T-helper 9 cell (primary cell): ENCODE results near the gene LDLRAD4.

Source experiments
- DNase-seq: peaks from one replicate; pipeline ENCODE4 v3.0.0-alpha.2; 2020

LDLRAD4 gene

DNA sequence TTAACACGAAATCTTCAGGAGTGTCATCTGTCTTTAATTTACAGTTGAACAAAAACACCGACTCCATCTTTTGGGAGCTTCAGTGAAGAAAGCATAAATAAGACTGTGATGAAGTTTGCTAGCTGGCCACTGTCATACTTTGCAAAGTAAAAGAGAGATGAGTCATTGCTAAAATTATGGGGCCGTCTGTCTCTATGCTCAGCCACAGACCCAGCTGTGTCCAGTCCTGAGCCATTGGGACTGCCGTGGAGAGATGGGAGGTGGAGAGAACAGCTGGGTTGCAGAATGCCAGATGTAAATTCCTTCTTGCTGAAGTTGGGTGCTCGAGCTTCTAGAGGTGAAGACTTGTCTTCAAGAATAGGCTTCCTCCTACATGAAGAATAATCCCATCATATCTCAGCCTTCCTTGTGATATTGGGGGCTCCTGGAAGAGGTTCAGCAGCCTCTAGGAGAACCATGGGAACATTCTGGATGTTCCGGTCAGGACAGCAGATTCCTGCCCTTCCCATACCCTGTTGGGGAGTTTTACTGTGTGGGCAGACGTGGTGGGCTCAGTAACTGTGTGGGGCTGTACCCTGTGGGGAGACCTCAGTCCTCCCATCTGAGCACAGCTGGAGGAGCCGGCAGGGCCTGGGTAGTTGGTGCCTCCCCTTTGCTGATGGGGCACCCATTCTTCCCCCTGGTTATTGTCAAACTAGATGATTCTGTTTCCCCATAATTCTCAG, 71.1 kb downstream of the LDLRAD4 start:
- DNase-seq, result no peak

DNA sequence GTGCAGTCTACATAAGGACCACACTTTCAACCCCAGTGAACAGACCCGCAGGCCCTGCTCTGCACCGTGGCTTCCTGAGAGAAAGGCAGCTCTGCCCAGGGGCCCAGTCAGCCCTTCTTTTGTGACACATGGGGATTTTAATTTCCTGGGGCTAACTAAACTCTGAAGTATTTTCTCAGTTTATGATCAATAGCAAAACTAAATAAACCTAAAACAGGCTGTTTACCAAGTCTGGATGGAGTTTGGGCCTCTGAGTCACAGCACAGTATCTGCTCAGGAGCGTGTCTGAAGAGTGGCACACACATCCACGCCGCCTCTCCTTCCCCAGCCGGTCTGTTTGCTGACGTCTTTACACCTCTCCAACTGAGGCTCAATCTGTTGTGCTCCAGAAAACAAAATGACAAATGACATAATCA, 72.3 kb downstream of the LDLRAD4 start:
- peak; percentile 23 for DNase-seq

DNA sequence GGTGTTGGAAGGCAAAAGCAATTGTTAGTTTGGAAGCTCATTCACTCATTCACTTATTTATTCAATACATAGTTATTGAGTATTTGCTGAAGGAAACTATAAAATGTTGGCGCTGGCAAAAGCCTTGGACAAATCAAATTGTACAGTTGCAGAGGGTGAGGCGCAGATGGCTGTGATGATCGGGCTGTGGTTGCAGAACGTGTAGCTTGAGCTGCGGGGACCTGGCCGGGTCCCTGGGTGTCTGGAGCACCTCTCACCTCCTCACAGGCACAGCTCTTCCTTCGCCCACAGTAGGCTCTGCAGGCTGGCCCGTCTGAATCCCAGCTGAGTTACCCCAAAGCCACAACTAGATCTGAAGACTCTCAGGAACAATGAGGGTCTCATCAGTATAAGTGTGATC, 72.7 kb downstream of the LDLRAD4 start:
- no peak for DNase-seq

DNA sequence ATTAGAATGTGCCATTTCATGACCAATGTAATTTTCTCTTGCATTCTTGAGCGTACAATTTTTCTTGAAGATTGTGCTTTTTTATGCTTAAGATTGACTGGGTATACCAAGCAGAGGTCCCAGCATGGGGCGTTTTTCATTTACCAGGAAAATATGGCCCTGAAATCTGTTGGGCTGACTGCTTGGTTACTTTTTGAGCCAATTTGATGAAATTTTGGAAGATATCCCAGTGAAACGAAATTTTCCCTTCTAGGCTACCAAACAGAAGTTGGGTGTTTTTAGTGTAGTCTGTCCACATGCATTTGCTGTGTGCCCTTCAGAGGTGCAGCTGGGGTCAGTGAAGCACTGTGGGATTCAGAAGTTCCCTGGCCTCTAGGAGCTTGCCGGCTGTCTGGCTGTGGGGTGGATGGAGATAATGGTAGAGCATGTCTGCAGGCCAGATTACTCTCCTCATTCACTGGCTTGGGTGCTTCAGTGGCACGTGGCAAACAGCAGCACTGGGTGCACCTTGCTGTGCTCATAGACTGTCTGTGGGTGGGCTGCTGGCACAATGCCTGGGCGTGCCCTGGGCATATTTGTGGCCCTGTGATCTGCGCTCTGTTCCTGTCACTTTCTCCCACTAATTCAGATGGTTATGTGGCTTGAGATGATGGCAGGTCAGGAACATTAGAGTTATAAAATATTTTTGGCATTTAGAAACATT, 73.3 kb downstream of the LDLRAD4 start:
- no peak for DNase-seq

DNA sequence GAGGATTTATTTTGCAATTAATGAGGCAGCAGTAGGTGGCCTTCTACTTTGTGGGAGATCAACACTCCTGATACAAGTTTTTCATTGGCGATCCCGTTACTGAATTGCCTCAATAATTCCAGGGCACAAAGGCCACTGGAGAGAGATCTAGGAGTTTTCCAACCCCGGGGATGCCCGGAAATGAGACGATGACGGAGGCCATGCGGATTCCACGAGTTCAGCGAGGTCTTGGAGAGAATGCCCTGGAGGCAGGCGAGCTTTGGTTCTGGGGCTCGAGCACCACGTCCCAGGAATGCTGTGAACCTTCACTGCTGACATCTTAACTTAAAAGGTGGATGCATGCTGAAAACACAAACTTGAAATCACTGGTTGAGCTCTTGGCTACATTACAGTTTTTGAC, 74.2 kb downstream of the LDLRAD4 start:
- DNase-seq, result no peak

DNA sequence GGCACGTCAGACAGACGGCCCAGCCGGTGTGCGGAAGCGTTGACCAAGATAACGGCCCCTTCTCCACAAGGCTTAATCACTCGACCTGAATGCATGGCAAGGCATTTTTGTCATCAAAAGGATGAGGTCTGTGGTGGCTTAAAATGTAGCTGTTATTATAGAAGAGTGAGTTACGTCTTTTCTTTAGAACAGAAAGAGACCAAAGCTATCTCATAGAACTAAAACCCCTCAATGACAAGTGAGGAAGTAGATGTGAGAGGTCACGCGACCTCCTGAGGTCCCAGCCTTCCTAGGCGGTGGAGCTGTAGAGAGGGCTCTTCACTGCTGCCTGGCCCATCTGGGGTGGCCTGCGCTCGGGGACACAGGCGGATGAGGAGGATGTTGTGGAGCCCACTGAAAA, 75.7 kb downstream of the LDLRAD4 start:
- DNase-seq, result no peak

DNA sequence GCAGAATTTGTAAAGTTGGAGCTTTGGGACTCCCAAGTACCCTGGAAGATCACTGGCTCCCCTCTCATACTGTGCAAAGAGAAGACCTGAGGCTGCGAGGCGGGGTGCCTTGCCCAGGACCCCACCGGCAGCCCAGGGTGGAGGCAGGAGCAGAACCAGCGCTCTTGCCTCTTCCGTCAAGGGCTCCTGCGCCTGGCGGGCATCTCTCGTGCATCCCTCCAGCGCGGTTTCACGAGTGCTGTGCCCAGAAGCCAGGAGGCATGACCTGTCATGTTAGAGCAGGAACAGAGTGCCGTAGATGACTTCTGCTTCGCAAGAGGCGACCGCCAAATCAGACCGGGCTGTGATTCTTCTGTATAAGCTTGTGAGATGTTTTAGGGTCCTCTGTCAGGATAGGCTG, 77.3 kb downstream of the LDLRAD4 start:
- DNase-seq, result no peak

DNA sequence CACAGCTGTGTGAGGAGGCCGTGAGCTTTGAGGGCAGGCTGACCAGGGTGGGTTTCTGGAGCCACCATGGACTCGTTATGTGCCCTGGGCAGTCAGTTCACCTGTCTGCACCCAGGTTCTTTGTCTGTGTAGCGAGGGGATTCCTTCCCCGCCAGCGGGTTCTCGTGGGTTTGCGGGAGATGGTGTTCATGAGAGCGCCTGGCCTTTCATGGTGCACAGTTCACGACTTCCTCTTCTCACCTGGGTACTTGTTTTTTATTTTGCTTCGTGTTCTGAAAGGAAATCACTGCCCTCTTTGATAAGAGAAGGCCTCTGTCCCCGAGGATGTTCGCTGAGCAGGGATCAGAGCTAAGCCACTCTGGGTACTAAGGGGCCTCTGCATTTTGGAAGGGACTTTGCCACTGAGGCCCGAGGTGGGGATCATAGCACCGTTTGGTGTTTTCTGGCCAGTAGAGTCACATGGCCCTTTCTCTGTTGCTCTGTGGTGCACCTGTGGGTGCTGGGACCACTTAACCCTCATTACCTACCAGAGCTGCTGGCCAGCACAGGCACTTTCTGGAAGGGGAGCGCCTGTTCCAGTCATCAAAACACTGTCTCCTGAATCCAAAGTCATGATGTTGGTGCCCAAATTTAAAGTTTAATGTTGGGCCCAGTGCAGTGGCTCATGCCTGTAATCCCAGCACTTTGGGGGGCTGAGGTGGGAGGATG, 78.5 kb downstream of the LDLRAD4 start:
- DNase-seq, result no peak

DNA sequence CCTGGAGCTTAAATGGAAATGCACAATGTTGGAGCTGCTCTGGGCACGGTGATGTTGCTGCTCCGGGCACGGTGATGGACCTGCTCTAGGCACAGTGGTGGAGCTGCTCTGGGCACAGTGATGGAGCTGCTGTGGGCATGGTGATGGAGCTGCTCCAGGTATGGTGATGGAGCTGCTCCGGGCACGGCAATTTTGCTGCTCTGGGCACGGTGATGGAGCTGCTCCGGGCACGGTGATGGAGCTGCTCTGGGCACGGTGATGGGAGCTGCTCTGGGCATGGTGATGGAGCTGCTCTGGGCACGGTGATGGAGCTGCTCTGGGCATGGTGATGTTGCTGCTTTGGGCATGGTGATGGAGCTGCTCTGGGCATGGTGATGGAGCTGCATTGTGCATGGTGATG, 79.7 kb downstream of the LDLRAD4 start:
- no peak for DNase-seq

DNA sequence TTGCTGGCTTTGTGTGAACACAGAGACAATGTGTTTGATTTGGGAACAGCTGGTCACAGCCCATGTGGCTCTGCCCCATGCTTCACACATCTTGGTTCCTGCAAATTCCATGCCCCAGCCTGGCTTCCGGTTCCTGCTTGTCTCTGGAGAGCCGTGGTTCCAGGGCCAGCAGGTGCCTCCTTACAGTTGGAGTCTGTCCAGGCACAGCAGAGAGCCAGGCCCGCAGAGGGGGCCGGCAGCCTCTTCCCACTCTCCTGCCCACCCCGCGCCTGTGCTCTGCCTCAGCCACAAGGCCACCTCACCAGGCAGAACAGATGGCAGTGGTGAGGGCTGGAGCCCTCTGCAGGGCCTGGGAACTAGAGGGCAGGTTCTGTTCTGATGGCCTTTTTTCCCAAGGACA, 81.5 kb downstream of the LDLRAD4 start:
- no peak for DNase-seq

DNA sequence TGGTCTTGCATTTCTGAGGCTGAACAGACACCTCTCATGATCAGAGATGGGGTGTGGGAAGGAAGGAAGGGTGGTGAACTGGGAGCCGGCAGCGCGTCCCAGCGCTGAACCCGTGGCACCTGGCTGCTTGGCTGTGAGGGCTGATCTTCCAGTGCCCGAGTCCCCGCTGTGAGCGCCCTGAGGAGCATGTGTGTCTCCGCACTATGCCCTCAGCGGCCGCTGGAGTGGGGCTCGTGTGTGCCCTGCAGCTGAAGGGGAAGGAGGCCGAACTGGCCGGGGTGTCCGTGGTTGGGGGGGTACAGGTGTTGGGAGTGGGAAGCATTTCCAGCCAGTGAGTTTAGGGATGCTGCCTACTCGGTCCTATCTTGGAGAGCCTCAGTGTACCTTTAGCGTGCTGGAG, 82.2 kb downstream of the LDLRAD4 start:
- DNase-seq, result no peak

DNA sequence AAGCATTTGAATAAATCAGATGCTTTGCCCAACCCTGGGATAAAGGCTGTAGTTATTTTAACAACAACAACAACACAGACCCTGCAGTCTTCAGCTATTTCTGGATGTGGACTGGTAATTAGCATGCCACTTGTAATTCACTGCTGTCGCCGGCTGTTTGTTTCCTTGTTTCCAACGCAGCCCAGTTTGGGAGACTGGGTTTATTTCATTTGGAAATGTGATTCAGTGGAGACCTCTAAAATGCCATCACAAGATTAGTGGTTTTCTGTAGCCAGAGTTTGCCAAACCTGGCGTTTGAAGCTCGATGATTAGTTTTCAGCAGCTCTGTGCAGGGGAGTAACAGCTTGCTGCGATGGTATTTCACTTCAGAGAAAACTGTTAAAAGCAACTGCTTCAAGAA, 83.5 kb downstream of the LDLRAD4 start:
- no peak for DNase-seq

DNA sequence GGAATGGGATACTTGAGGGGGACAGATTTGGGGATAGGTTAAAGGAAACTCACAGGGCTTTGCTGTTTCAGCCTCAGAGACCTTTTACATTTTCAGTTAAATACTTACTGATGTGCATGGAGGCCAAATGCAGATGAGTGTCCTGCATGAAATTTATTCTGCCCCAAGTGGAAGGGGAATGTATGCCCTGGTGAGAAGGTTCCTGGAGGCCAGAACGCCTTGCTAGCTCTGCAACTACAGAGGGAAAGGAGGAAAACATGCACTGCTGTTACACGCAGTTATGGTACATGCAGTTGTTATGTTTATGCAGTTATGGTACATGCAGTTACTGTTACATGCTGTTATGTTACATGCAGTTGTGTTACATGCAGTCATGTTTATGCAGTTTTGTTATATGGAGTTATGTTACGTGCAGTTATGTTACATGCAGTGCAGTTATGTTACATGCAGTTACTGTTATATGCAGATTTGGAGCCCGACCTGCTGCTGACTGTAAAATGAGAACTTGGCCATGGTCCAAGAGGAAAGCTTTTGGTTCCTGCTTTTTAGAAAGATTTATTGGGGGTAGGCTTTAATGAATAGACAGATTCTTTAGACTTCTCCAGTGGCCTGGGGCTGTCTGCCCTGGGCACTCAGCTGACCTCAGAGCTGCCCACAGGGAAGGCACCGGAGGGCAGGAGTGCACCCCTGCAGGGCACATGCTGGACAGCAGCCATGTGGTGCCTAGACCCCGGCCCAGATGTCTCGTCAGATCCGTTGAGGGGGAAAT, 84.1 kb downstream of the LDLRAD4 start:
- DNase-seq, result no peak

DNA sequence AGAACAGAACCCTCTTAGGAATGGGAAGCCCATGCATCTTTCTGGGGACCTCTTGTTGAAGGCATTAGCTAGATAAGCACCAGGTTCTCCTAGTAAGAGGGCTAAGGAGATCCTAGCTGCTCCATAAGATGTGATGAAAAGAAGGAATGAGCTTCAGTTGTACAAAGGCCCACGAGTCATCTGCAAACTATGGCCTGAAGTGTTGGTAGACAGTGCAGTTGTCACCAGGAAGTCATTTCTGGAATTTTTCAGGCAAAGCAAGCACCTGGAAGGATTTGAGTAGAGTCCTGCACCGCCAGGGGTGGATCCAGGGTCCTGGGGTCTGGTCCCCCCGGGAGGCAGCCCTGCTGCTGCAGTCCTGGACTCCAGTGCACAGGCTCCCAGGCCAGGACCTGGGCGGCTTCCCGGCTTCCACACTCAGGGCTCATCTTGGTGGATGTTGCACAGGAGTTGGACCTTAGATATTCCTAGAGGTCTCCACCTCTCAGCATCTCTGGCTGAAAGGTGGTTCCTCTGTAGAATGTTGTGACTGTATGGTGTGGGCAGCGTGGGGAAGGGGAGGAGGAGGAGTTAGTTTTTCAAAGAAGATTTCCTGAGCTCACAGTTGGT, 85.3 kb downstream of the LDLRAD4 start:
- no peak for DNase-seq

DNA sequence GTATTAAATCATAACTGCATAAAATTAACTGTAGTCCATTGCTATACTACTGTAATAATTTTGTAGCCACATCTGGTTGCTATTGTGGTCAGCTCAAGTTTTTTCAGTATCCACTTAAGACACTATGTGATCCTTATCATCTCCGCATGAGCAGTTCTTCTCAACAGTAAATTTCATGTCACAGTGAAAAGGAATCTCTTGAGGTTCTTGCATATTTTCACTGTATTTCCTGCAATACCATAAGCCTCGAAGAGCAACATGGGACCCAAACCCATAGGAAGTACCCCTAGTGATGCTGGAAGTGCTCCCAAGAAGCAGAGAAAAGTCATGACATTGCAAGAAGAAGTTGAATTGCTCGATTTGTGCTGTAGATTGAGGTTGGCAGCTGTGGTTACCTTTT, 86.7 kb downstream of the LDLRAD4 start:
- DNase-seq, result no peak

DNA sequence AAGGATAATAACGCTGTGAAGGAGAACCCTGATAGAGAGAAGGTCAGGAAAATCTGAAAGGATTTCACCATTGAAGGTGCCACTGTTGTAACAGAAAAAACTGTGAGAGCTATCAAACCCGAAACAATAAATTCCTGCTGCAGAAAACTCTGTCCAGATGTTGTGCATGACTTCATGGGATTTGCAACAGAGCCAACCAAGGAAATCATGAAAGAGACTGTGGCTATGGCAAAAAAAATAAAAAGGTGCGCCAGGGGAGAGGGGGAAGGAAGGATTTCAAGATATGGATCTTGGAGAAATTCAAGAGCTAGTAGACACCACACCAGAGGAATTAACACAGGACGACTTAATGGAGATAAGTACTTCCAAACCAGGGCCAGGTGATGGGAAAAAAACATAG, 88.0 kb downstream of the LDLRAD4 start:
- DNase-seq, result no peak

DNA sequence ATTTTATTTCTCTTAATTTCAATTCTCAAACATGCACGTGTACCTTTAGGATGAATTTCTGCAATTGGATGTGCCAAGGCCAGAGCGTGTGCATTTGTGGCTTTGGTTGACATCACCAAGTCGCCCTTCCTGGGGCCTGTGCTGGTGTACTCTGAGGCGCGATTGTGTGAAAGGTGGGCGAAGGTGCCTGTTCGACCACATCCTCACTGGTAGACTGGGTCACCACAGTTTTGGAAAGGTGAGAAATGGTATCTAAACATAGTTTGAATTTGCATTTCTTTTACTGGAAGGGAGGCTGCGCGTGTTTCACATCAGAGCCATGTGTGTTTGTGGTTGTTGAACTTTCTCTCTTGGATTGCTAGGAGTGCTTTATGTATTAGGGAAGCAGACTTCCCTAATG, 89.8 kb downstream of the LDLRAD4 start:
- no peak for DNase-seq

DNA sequence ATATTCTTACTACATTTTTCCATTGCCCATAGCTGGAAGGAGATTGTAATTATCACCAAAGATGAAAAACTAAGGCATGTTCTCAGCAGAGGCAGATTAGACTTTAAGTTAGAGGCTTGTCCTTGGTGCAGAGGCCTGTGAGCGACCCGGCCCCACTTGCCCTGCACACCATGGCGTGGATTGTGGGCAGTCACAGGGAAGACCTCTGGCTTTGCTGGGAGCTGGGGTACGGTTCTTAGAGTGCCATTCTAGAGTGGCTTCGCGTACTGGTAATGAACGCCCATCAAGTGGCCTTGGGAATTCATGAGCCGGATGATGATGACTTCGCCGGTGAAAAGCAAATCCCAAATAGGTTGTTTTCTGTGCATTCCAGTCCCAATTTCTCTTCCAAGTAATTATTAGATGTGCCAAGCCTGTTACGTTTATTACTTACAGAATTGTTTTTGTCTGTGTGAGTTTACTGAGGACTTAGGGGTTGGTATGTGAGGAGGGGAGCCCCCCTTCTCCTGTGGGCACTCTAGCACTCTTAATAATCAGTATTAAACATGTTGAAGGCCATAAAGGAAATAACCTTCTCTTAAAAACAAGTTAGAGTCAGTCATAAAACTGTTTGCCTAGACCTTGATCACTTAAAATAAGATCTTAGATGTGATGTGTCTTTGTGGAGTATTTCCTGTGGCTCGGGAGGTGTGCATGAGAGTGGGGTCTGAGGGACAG, 90.6 kb downstream of the LDLRAD4 start:
- DNase-seq, result no peak

DNA sequence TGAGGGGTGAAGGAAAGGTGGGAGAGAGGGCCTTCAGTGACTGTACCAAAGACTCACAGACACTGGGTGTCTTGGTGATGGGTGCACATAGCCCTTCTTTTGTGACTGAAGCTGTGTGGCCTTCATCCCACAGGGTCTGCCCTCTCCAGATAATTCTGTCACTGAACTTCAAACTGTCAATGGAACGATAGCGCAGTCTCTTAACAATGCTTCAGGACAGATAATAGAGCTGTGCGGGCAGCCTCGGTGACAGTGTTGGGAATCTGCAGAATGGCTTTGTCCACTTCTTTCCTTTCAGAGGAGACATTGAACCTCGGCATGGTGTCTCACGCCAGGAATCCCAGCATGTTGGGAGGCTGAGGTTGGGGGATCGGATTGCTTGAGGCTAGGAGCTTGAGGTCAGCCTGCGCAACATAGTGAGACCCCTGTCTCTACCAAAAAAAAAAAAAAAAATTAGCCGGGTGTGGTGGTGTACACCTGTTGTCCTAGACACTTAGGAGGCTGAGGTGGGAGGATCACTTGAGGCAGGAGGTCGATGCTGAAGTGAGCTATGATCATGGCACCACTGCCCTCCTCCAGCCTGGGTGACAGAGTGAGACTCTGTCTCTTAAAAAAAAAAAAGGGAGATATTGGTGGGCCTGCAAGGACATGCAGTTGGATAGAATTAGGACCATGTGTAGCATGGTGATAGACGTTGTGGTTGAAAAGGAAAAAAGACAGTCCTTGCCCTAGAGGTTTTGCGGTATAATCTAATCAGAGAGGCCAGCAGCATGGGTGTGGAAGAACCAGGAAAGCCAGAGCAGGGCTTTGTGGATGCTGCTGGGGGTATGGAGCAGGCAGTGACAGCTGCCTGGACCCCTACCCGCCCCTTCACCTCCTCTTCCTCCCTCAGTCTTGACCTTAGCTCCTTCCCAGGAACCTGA, 91.4 kb downstream of the LDLRAD4 start:
- DNase-seq, result no peak

DNA sequence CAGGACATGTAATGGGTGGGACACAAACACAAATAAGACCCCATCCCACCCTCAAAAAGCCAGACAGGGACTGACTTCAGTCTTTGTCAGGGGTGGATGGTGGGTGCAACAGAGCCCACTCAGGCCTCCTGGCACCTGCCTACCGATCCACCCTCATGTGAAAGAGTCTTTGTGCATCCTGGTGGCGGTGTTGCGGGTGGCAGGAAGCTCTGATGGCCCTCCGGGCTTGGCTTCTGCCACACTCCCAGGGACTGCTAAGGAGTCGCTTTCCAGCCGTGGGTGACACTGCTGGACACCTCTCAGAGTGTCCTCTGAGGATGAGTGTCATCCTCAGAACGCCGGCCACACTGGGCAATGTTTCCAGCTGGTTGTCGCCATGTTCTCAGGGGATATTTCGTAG, 92.6 kb downstream of the LDLRAD4 start:
- DNase-seq, result no peak

DNA sequence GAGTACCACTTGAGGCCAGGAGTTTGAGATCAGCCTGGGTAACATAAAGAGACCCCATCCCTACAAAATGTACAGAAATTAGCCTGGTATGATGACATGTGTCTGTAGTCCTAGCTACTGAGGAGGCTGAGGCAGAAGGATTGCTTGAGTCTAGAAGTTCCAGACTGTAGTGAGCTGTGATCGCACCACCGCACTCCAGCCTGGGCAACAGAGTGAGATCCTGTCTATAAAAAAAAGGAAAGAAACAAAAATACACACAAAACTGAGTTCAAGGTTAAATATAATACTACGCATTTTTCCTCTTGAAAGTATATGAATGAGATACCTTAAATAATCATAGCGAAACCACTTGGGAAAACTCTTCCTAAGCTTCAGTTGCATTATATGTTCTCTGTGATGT, 94.0 kb downstream of the LDLRAD4 start:
- DNase-seq, result no peak
